LNCAP (cell line): ENCODE results near the gene PIR.

Source experiments
- TF ChIP-seq, protein P1 (sequence below): fragments of 450-650 bp; IDR thresholded peaks from 2 replicates; pipeline ENCODE4 v1.5.1; 2017; ENCODE audit warnings: mild to moderate bottlenecking

PIR gene

DNA sequence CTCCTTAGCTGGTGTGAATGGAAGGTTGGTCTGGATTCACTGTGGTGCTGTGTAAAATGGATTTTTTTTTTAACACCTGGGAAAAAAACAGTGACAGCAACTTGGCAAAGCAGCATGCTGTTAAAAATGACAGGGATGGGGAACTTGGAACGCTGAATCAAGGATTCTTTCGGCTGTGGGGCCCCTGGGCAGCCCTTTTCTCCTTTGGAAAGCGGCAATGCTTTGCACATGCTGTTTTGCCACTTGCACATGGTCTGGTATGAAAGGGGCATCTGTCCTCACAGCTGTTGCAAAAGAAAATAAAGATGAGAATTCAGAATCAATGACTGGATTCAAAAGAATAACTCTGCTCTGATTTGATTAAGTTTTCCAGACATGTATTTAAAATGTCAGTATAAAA lies 147.2 kb downstream of the PIR start:
- TF ChIP-seq, protein P1, sequence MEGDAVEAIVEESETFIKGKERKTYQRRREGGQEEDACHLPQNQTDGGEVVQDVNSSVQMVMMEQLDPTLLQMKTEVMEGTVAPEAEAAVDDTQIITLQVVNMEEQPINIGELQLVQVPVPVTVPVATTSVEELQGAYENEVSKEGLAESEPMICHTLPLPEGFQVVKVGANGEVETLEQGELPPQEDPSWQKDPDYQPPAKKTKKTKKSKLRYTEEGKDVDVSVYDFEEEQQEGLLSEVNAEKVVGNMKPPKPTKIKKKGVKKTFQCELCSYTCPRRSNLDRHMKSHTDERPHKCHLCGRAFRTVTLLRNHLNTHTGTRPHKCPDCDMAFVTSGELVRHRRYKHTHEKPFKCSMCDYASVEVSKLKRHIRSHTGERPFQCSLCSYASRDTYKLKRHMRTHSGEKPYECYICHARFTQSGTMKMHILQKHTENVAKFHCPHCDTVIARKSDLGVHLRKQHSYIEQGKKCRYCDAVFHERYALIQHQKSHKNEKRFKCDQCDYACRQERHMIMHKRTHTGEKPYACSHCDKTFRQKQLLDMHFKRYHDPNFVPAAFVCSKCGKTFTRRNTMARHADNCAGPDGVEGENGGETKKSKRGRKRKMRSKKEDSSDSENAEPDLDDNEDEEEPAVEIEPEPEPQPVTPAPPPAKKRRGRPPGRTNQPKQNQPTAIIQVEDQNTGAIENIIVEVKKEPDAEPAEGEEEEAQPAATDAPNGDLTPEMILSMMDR: no peak

DNA sequence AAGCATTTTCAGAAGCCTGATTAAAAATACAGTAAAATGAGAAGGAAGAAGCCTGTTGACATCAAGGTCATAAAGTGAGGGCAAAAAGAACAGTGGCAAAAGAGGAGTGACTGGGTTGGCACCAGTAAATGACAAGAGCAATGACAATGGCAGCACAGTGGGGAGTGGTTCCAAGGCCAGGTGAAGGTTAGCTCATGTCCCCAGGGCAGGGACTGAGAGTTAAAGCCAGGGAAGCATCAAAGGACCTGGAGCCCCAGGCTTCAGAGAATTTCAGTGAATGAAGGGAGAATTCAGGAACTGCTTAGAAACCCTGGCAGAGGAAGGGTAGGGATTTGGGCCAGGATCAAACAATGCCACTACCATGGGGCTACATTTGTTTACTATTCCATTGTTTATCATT lies 149.0 kb downstream of the PIR start:
- TF ChIP-seq, protein P1: no peak

- TF ChIP-seq, protein P1: no peak
Observed at GRCh38 chrX:15343075-15343476, 150.1 kb downstream of the PIR start.

GRCh38 chrX:15340867-15341266 lies 152.3 kb downstream of the PIR start:
- TF ChIP-seq, protein P1: no peak

- TF ChIP-seq, protein P1: no peak
Observed at GRCh38 chrX:15336023-15336413, 157.1 kb downstream of the PIR start.

- TF ChIP-seq, protein P1: no peak
Observed at GRCh38 chrX:15335135-15336022, 157.8 kb downstream of the PIR start, which contains the start of gene PIGA. TSS of gene PIGA (minus strand) at chrX:15335523. CDS start at chrX:15331930, 3,593 bp downstream.
